Esophagus mucosa (tissue), 1 donor: Measurements from ENCODE around the gene NEDD4L. TPM values are rescaled to one million over a fixed set of nuclear protein-coding genes. Genes with fewer than 3 reads are reported as not detected.

Experiments used
- ATAC-seq: fragments of 200-7000 bp; cut with Tn5 transposase; one replicate; pipeline ENCODE4 v1.9.1; 2020
- total RNA-seq: library from RNA; stranded (reverse); gene quantifications from one replicate; pipeline ENCODE4 v1.2.4, GENCODE V29; 2023
- donor health status: DM: yes; HTN: yes; CAD: no.

Gene NEDD4L
- total RNA-seq, 1 donor from 2014 or later, result 16.2 TPM

DNA sequence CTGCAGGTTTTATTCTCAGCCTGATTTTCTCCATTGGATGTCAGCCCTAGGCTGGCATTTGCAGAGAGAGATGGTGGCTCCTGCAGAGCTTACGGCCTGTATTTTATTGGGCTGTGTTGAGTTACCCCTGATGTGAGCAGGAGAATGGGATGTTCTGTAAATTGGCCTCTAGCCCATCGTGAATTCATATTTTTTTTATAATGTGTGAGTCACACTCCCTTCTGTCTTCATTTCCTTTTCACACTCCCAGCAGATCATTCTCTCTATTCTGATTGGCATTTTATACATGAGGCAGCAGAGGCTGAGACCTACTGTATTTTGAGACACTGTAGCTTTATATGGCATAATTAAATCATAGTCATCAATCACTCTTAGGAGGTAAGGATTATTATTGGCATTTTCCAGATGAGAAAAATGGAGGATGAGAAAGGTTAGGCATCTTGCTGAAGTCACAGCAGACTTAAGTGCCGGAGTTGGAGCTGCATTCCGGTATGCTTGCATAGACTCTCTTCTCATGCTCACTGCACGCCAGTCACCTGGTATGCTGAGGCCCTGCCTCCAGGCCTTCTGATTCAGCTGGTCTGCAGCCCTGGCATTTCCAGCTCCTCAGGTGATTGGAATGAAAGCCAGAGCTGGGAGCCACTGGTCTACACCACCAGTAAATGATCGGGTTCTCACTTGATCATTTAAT lies 142.4 kb downstream of the NEDD4L start:
- peak; percentile 89 for ATAC-seq

DNA sequence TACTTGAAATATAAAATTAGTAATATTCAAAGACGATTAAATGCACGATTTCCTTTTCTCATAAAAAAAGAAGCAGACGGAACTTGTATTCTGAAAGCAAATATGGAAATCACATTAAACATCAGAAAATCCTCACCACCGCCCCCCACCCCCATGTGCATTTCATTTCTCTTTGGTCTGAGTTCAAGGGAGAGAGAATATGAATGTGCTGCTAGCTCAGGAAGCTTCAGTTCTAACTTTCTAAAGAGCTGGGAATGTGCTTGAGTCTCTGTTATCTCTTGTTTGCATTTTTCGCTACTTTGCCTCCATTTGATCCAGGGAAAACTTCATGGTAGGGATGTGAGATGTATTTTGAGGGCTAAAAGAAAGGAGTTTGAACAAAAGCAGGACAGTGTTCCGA lies 143.6 kb downstream of the NEDD4L start:
- no peak for ATAC-seq

DNA sequence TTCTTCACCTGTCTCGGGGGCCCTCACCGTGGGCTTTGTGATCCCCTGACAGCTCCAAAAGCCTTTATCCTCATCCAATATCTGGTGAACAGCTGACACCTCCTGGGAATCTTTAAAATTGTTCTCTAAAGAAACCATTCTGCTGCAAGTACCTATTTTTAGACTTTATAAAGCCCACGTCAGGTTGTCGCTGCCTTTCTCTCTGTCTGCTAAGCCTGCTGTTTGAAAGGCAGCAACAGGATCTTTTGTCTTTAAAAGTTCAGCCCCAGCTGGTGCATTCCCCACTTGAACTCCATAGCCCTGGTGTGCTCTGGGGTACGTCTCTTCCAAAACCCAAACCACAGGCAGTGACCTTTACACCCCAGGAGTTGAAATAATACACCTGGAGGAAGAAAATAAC lies 145.0 kb downstream of the NEDD4L start:
- ATAC-seq, result no peak

DNA sequence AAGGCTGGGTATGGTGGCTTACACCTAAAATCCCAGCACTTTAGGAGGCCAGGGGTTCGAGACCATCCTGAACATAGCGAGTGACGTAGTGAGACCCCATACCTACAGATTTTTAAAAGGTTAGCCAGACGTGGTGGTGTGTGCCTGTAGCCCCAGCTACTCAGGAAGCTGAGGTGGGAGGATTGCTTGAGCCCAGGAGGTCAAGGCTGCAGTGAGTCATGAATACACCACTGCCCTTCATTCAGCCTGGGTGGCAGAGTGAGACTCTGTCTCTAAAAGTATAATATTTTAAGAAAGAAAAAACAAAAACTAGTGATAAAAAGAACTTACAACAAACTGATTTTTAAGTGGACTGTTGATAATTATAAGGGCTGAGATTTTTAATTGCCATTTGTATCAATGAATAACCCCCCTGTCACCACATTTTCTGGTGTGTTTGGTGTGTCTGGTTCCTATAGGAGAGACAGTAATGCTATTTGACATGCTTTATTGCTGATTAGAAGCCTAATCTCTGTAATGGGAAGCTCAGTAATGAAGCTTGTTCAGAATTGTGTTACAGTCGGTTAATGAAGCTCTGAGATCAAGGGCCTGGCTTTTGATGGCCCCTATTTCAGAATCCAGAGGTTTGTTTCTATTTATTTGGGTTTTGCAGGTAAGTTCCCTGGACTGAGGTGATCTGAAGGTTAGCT lies 147.0 kb downstream of the NEDD4L start:
- ATAC-seq, result no peak

DNA sequence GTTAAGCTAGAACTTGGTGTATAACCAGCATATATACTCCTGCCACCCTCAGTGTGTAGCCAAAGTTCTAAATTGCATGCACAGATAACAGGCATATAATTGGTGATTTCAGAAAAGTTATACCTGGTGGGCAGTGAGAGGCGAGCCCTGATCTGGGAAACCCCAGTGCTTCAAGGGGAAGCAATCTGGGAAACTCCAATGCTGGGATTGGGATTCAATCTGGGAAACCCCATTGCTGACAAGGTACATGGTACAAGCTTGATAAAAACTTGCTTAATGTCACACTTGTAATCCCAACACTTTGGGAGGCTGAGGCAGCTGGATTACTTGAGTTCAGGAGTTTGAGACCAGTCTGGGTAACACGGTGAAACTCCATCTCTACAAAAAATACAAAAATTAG lies 147.6 kb downstream of the NEDD4L start:
- ATAC-seq, result no peak

DNA sequence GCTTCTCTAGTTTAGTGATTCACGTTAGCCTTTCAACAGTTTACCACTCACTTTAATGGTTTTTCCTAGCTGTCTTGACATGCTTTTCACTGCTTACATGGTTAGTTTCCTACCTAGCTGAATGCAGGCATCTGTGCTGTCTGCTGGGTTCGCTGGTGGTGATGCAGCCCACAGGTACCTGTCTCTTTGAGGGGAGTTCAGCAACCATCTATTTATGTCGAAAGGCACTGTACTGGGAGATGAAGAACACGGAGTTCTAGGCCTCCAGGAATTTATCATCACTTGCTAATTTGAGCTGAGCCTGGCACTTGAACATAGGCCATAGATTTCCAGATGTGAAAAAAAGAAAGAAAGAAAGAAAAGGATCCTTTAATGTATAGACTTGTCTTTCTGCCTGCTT lies 148.5 kb downstream of the NEDD4L start:
- no peak for ATAC-seq

DNA sequence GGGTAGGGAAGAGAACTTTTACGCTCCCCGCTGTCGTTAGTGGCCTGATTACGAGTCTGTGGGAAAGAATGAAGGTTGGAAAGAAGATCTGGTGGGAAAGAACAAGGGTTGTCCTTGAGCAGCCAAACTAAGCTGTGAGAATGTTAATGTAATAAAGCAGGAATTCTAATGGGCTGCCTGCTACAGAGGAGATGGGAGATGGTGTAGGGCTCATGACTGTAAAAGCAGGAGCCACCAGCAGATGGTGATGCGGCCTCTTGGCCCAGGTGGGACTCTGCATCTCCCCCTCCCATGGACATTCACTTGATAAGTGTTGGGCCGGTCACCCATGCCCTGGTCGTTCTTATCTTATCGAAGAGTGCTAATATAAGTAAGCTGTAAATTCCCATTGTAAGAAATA lies 150.0 kb downstream of the NEDD4L start:
- no peak for ATAC-seq

DNA sequence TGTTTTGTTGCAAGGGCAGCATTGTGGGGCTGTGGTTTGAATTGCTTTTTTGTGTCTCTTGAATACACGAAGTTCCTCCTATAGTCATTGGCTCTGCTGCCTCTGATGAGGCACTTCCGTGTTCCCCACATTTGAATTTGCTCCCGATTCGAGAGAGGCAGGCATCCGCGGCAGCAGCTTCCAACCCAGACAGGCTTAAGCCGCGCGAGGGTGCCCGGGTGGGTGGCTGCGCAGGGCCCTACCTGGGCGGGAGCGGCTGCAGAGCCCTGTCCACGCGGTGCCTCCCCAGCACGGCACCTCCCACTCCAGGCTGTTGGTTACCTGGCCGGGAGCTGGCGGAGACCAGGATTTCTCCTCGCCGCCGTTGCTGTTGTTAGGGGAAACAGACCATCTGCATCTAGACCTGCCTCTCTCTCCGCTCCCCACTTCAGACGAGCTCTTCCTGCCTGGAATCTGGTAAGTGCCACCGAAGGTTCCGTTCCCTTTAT lies 151.3 kb downstream of the NEDD4L start:
- ATAC-seq, result peak; percentile 85

DNA sequence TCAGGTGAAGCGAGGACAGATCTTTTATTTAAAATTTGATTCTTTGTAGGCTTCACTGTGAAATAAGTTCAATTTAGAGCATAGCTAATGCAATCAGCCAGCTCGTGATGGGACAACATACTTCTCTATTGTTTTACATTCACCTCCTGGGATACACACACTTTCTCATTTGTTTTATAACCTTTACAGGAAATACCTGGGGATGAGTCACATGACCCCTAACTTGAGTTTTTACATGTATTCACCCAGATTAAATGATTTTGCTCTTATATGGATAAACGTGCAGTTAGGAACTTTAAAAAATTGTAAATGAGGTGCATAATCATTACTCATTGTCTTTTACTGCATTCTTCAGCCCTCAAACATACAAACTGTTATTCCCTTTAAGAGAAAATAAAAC lies 152.1 kb downstream of the NEDD4L start:
- no peak for ATAC-seq

DNA sequence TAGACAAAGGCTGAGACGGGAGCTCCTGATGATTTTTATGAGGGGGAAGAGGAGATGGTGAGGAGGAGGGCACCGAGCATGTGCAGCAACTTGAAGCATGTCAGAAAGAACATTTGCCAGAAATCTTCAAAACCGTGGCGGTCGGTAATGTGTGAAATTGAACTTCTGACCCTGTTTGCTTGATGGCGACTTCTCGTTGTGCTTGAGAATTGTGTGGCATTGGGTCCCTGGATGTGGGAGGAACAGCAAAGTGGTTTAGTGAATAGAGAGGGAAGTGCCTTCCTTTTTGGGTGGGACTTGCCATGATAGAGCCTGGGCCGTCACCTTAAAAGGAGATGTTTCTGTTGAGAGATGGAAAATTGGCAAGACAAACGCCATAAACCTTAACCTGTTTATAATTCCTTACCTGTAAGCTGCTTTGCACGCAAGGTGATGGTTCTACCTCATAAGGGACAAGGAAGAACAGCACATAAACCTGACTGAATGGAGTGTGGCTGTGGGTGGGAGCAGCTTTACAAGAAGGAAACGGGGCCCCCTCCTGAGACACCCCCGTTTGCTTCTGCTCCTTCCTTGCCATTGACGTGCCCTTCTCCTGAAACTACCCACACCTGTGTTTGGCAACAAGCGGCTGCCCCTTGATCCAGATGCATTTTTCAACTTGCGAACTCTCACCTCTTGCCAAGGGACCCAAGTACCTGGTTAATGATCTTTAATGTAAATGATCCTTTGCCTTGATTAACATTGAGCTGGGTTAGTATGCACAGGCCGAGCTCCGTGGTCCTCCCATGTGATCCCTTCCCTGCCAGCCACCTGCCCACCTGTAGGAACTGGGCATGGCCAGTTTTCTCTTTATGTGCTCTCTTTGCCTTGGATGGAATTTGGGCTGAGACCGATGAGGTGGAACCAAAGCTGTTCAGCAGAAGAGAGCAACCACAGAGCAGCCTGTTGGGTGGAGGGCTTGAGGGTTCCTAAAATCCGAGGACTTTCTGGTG lies 153.2 kb downstream of the NEDD4L start:
- no peak for ATAC-seq

DNA sequence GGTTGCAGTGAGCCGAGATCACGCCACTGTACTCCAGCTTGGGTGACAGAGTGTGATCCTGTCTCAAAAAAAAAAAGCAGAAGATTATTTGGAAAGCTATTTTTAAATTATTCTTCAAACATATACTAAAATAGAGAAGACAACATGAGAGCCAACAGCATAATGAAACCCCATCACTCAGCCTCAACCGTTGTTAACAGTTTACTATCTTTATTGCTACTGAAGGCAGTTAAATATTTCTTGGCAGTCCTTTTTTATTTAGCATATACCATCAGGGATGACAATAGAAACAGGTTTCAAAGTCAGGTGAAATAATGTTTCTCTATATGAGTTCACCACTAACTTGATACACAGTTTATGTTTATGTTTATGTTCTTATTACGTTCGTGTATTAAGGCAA lies 157.2 kb downstream of the NEDD4L start:
- ATAC-seq, result no peak

DNA sequence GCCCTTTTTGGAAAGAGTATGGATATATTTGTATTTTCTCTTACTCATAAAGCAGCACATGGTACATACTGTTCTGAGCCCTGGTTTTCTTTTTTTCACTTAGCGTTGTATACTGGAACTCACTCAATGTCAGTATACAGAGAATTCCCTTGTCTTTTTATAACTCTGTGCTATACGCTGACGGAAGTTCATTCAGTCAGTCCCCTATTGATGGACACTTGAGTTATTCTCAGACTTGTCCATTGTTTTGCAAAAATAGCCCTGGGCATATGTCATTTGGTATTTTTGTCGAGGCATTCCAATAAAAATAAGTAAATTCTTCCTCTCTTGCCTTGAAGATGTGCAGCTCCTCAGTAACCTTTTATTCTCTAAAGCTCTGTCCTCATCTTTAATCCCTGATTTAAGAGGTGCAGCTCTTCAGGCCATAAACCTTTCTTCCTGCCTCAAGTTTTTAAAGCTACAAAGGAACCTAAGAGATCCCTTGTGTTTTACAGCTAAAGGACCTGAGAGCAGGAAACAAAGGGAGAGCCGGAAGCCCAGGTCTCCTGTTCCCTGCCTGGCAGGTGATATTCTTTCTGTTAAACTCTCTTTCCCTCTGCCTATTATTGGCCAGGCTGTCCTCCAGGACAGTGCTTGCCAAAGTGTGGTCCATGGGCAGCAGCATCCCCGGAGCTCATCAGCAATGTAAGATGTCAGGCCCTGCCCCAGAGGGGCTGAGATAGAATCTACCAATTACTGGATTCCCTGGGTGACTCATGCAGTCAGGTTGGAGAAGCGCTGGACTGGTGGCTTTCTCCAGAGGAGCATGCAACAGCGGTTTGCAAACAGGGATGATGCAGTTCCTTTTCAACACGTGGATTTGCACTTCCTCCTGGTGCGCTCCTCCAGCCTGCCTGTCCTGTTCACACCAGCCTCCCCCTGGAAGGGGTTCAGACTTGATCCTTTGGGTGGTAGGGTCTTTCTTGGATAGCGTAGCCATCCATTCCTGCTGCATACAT lies 158.0 kb downstream of the NEDD4L start:
- peak; percentile 35 for ATAC-seq

DNA sequence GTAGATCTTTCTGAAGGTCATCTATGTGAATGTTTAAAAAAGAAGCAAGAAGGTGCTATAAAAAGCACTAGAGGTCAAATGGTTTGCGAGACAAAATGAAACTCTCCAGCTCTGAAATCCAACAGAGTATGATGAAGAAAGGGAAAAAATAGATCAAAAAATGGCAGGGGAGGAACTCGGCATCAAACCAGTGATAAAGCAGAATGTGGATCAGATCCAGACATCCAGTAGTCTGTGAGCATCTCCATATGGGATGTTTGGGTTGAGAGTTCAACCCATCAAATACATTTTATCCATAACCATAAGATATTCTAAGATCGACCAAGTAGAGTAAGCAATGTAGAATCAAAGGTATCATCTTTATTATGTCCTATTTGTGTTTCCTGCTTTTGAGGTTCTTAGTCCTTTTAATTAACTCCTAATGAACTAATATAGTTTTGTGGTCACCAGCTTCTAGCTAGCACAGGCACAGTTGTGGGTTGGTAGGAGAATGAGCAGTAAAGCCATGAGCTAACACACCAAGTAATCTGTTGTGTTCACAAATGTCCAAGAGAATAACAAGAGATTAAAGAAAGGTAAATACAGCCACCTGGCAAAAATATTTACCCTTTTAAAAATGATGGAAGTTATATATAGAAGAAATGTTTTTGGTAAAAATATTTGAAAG lies 160.9 kb downstream of the NEDD4L start:
- no peak for ATAC-seq

DNA sequence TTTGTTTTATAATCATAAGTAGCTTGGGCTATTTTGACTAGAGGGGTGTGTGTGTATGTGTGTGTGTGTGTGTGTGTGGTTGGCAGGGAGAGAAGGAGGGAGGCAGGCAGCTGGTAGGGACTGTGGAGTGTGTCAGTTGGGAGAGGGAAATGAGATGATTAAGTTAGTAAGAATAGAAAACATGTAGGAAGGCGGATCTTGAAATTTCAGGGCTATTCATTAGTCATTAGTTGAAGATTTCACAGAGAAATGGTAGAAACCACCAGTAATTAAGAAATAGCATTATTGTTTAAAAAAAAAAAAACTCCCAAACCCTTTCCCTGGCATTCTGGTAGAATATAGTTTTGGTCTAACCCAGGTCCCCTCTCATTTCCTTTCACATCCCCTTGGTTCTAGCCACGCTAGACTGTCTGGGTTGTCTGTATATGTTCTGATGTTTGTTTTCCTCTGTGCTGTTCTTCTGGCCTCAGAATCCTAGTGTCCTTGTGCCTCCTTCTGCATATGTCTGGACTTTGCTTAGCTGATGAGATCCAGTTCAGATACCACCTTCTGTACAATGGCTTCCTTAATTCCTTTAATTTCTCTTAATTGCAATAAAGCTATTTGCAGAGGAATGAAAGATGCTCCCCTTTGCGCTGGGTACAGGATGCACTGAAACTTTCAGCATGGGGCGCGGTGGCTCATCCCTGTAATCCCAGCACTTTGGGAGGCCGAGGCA lies 161.6 kb downstream of the NEDD4L start:
- ATAC-seq, result no peak

DNA sequence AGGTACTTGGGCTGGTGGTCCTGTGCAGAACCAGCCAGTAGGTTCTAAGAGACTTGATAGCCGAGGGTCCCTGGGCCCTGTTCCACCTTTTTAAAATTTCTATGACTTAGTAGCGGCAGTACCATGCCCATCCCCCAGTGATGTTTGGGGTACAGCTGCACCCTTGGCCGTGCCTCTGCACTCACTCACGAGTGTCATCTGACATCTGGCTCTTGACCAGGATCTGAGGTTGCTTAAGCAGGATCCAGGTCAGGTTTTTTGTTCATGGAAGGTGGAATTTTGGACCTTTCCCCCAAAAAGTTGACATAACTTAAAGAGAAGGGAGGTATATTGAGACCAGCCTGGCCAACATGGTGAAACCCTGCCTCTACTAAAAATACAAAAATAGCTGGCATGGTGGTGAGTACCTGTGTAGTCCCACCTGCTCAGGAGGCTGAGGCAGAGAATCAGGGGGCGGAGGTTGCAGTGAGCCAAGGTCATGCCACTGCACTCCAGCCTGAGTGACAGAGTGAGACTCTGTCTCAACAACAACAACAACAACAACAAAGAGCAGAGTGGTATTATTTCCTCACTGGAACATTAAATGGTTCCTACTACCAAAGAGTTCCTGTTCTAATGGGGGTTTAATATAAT lies 163.6 kb downstream of the NEDD4L start:
- ATAC-seq, result no peak

DNA sequence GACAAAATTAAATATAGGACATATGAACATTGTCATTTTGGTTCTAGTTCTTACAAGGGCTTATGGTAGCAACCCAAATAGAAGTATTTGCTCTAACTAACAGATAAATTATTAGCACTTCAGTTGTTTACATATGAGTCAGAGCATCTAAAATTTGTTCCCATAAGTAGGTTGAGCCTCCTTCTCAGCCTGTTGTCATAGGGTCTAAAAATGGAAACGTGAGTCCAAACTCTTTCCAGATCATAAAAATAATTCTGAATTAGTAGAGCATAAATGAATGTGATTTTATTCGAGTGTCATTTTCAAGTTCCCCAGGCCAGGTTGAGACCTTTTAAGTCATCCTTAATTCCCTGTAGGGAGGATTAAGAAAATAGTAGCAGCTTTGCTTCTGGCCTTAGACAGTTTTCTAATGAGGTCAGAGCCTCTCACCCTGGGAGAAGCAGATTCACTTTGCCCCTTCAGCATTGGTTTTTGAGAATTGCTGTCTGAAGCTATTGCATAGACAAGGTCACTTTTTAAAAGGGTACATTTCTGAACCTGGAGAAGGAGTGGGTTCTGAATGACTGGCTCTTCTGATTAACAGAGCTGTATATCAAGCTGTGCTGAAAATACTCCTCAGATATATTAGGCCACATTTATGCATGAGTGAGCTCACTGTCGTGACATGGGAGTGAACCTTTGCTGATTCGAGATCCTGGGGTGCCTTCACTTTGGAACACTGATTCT lies 164.3 kb downstream of the NEDD4L start:
- no peak for ATAC-seq

DNA sequence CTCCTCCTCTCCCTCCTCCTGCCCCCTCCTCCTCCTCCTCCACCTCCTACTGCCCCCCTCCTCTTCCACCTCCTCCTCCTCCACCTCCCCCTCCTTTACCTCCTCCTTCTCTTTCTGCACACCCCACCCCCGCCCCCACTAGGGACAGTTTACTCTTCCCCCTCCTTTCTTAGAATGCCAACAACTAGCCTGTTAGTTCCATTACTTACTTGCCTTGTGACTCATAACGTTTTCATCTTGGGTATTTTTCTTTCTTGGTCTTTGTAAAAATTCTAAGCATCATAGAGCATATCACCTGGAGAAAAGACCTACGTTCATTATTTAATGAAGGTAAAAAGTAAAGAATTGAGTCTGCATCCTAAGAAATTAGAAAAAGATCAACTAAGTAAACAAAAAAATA lies 165.3 kb downstream of the NEDD4L start:
- no peak for ATAC-seq

DNA sequence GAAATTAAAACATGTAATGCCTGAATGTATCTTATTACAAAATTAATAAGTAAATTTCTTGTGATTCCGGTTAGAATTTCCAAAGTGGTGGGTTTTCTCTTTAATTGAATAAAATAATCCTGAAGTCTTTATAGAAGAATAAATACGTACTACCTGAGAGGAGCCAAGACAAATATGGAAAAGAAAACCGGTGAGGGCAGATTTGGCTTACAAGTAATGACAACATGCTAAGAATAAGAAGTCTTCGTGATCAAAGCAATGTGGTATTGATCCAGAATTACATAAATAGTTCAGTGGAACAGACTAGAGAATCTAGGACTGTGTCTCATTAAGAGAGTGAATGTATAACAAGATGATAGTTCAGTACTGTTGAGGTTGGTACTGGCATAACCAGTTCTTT lies 167.5 kb downstream of the NEDD4L start:
- ATAC-seq, result no peak

DNA sequence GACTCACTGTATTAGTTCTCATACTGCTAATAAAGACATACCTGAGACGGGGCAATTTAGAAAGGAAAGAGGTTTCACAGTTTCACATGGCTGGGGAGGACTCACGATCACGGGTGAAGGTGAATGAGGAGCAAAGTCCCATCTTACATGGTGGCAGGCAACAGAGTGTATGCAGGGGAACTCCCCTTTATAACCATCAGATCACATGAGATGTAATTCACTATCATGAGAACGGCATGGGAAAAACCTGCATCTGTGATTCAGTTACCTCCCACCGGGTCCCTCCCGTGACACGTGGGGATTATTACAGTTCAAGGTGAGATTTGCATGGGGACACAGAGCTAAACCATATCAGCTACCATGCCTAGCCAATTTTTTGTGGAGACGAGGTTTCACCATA lies 168.2 kb downstream of the NEDD4L start:
- no peak for ATAC-seq
